WI38 (cell line): ENCODE measurements around the gene ARSA.
"Not testable (repeated sequence)": the region's sequence is repeated elsewhere in the genome, so short reads cannot be mapped to it uniquely, and the experiment has no call there.

Source experiments
- H3K4me3 ChIP-seq: 2 replicates; pipeline ENCODE4 v1.5.1; 2011; ENCODE audit warnings: low read depth, mild to moderate bottlenecking, control low read depth, low read length
- TF ChIP-seq, protein P1 (sequence below): IDR thresholded peaks from 2 replicates; pipeline ENCODE4 v1.5.1; 2012; ENCODE audit warnings: low read depth, mild to moderate bottlenecking, control low read depth, low read length

ARSA gene

GRCh38 chr22:50641696-50642607 is 14.0 kb upstream of the ARSA start:
- TF ChIP-seq, protein P1, sequence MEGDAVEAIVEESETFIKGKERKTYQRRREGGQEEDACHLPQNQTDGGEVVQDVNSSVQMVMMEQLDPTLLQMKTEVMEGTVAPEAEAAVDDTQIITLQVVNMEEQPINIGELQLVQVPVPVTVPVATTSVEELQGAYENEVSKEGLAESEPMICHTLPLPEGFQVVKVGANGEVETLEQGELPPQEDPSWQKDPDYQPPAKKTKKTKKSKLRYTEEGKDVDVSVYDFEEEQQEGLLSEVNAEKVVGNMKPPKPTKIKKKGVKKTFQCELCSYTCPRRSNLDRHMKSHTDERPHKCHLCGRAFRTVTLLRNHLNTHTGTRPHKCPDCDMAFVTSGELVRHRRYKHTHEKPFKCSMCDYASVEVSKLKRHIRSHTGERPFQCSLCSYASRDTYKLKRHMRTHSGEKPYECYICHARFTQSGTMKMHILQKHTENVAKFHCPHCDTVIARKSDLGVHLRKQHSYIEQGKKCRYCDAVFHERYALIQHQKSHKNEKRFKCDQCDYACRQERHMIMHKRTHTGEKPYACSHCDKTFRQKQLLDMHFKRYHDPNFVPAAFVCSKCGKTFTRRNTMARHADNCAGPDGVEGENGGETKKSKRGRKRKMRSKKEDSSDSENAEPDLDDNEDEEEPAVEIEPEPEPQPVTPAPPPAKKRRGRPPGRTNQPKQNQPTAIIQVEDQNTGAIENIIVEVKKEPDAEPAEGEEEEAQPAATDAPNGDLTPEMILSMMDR, result no peak
- no peak overlapping the region for H3K4me3 ChIP-seq

DNA sequence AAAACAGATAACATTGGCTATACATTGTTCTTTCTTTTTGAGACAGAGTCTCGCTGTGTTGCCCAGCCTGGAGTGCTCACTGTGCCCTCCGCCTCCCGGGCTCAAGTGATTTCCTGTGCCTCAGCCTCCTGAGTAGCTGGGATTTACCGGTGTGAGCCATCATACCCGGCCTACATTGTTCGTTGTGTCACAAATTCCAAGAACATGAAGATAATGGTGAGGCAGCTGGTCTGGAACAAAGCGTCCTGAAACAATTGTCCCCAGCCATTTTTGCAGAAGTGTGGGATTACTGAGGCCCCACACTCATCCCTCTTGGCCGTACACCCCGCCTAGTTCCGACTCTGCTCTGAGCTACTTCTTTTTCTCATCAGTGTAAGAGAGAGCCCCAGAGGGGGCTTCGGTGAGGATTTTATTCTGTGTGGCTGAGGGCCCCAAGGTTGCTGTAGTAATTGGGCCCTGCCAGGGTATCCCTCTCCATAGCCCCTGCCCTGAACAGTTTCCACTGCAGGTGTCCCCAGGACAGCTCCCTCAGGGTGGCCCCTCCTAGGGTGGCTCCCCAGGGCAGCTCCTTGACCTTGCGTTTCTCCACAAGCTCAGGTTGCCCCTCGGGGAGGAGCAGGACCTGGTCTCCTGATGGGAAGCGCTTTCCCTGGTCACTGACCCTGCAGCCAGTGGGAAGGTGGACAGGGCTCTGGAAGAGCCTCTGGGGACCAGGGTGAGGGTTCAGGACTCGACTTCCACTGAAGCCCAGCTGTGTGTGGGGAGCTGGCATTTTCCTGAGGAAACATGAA is 13.1 kb upstream of the ARSA start:
- TF ChIP-seq, protein P1, result no peak

GRCh38 chr22:50640296-50640695 is 12.3 kb upstream of the ARSA start:
- not testable (repeated sequence) for H3K4me3 ChIP-seq

More for the DNA sequence above, 13.1 kb upstream of the ARSA start:
- H3K4me3 ChIP-seq, result no peak overlapping the region

DNA sequence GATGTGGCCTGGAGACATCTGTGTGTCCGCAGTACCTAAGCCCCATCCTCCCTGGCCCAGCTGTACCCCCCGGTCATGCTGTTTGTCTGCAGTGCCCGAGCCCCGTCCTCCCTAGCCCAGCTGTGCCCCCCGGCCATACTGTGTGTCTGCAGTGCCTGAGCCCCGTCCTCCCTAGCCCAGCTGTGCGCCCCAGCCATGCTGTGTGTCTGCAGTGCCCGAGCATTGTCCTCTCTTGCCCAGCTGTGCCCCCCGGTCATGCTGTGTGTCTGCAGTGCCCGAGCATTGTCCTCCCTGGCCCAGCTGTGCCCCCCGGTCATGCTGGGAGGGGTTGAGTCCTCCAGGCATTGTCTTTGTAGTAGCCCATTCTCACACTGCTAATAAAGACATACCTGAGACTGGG is 7.6 kb upstream of the ARSA start:
- H3K4me3 ChIP-seq, result no peak overlapping the region
- TF ChIP-seq, protein P1, result no peak

DNA sequence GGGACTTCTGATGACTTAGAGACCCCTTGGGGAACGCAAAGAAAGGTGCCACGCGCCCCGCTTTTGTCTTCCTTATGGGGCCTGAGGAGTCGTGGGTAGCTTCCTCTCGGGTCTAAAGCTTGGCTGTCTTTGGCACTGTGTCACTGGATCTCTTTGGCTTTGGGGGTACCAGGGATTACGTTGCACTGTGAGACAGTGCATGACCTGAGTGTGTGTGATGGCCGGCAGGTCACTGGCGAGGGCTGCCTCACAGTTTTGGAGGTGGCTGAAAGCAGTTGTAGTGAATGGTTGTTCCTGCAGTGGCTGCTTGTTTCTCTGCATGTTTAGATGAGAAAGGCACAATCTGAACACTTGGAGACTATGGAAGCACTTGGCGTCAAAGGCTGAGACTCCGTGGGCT is 5.8 kb upstream of the ARSA start:
- TF ChIP-seq, protein P1, result no peak
- H3K4me3 ChIP-seq, result no peak overlapping the region

GRCh38 chr22:50633086-50633485 is 5.1 kb upstream of the ARSA start:
- TF ChIP-seq, protein P1, result no peak
- no peak overlapping the region for H3K4me3 ChIP-seq

- H3K4me3 ChIP-seq, result no peak overlapping the region
- TF ChIP-seq, protein P1, result no peak
These were observed 2.4 kb upstream of the ARSA start for GRCh38 chr22:50630376-50630775.
